Neural cell (in vitro differentiated cells): Measurements from ENCODE around the gene GRIK3. TPM values are rescaled to one million over a fixed set of nuclear protein-coding genes. Genes with fewer than 3 reads are reported as not detected.

Experiments used
- H2AFZ ChIP-seq: fragments of 200-600, 300-800 bp; sonication (generic), shearing (Covaris generic); 2 replicates; pipeline ENCODE4 v1.6.0; 2014; ENCODE audit warnings: low read depth, mild to moderate bottlenecking, antibody characterized with exemption, low read length, moderate library complexity
- H3F3A ChIP-seq: fragments of 200-600 bp; shearing (Covaris generic); 2 replicates; pipeline ENCODE4 v1.6.1; 2016; ENCODE audit warnings: mild to moderate bottlenecking, moderate library complexity, mixed read lengths, antibody characterized with exemption, low read length; ENCODE audit not compliant: insufficient read depth, poor library complexity, severe bottlenecking
- H3K27ac ChIP-seq: fragments of 200-600, 300-800 bp; sonication (generic), shearing (Covaris generic); 2 replicates; pipeline ENCODE4 v1.5.1; 2014; ENCODE audit warnings: mild to moderate bottlenecking, low read length, moderate library complexity
- H3K27me3 ChIP-seq: fragments of 300-800, 200-600 bp; sonication (generic), shearing (Covaris generic); 2 replicates; pipeline ENCODE4 v1.6.0; 2014; ENCODE audit warnings: mild to moderate bottlenecking, low read depth, low read length, moderate library complexity; ENCODE audit not compliant: insufficient read depth
- H3K36me3 ChIP-seq: fragments of 300-800, 200-600 bp; sonication (generic), shearing (Covaris generic); 2 replicates; pipeline ENCODE4 v1.5.1; 2014; ENCODE audit warnings: mild to moderate bottlenecking, antibody characterized with exemption, low read length, moderate library complexity; ENCODE audit not compliant: insufficient read depth
- H3K4me2 ChIP-seq: fragments of 300-800, 200-600 bp; sonication (generic), shearing (Covaris generic); 2 replicates; pipeline ENCODE4 v1.6.0; 2014; ENCODE audit warnings: mild to moderate bottlenecking, low read length
- H3K4me3 ChIP-seq: fragments of 300-800, 200-600 bp; sonication (generic), shearing (Covaris generic); 2 replicates; pipeline ENCODE4 v1.5.1; 2014; ENCODE audit warnings: mild to moderate bottlenecking, low read length, moderate library complexity
- H3K79me2 ChIP-seq: fragments of 200-600 bp; shearing (Covaris generic); replicated peaks from 2 replicates; pipeline ENCODE4 v1.6.0; 2014; ENCODE audit warnings: mild to moderate bottlenecking, low read length, moderate library complexity; ENCODE audit not compliant: insufficient read depth
- H3K9ac ChIP-seq: fragments of 300-800, 200-600 bp; sonication (generic), shearing (Covaris generic); 2 replicates; pipeline ENCODE4 v1.6.1; 2016; ENCODE audit warnings: mild to moderate bottlenecking, low read length, mixed read lengths
- H3K9me2 ChIP-seq: fragments of 200-600 bp; shearing (Covaris generic); 2 replicates; pipeline ENCODE4 v1.6.1; 2016; ENCODE audit warnings: mild to moderate bottlenecking, low read length, mixed read lengths; ENCODE audit not compliant: insufficient read depth
- H3K9me3 ChIP-seq: fragments of 200-600, 300-800 bp; sonication (generic), shearing (Covaris generic); 2 replicates; pipeline ENCODE4 v1.6.1; 2016; ENCODE audit warnings: mild to moderate bottlenecking, mixed run types, low read length, moderate library complexity, mixed read lengths
- H4K20me1 ChIP-seq: fragments of 200-600 bp; shearing (Covaris generic); 2 replicates; pipeline ENCODE4 v1.6.1; 2016; ENCODE audit warnings: mild to moderate bottlenecking, mixed run types; ENCODE audit not compliant: insufficient read depth
- EP300 ChIP-seq: fragments of 450-650 bp; conservative IDR thresholded peaks from 2 replicates; pipeline ENCODE4 v1.6.1; 2014; ENCODE audit warnings: antibody characterized with exemption, mild to moderate bottlenecking, moderate library complexity; ENCODE audit not compliant: poor library complexity, severe bottlenecking
- EZH2 ChIP-seq: fragments of 200-600, 300-800 bp; shearing (Covaris generic), sonication (generic); IDR thresholded peaks from 2 replicates; pipeline ENCODE4 v1.6.1; 2014; ENCODE audit warnings: antibody characterized with exemption, low read length, borderline replicate concordance, mild to moderate bottlenecking; ENCODE audit not compliant: insufficient read depth, poor library complexity, severe bottlenecking
- MXI1 ChIP-seq: fragments of 450-650 bp; conservative IDR thresholded peaks from 2 replicates; pipeline ENCODE4 v1.6.1; 2014; ENCODE audit warnings: antibody characterized with exemption, mild to moderate bottlenecking; ENCODE audit not compliant: poor library complexity, severe bottlenecking
- POLR2AphosphoS5 ChIP-seq: IDR thresholded peaks from 2 replicates; pipeline ENCODE4 v1.6.1; 2012
- RAD21 ChIP-seq: fragments of 450-650 bp; conservative IDR thresholded peaks from 2 replicates; pipeline ENCODE4 v1.6.1; 2014; ENCODE audit warnings: antibody characterized with exemption, mild to moderate bottlenecking, moderate library complexity
- SMC3 ChIP-seq: fragments of 450-650 bp; conservative IDR thresholded peaks from 2 replicates; pipeline ENCODE4 v1.6.1; 2014; ENCODE audit warnings: antibody characterized with exemption, mild to moderate bottlenecking, moderate library complexity; ENCODE audit not compliant: poor library complexity
- TAF1 ChIP-seq: IDR thresholded peaks from 2 replicates; pipeline ENCODE4 v1.6.1; 2012; ENCODE audit warnings: low read depth
- polyA plus RNA-seq: library from polyadenylated mRNA; depleted of rRNA; stranded (reverse); fragments of >200 nt; gene quantifications from 2 replicates; pipeline ENCODE4 v1.2.3, GENCODE V29; 2014
- TF ChIP-seq, protein P1 (sequence below): fragments of 450-650 bp; IDR thresholded peaks from 2 replicates; pipeline ENCODE4 v1.5.1; 2014; ENCODE audit warnings: antibody characterized with exemption, mild to moderate bottlenecking, moderate library complexity; ENCODE audit not compliant: poor library complexity, severe bottlenecking
- TF ChIP-seq, protein P2 (sequence below): IDR thresholded peaks from 2 replicates; pipeline ENCODE4 v1.6.1; 2012; ENCODE audit warnings: borderline replicate concordance

Gene GRIK3
- polyA plus RNA-seq, 1 donor from 2014 or later: 5.0 TPM

DNA sequence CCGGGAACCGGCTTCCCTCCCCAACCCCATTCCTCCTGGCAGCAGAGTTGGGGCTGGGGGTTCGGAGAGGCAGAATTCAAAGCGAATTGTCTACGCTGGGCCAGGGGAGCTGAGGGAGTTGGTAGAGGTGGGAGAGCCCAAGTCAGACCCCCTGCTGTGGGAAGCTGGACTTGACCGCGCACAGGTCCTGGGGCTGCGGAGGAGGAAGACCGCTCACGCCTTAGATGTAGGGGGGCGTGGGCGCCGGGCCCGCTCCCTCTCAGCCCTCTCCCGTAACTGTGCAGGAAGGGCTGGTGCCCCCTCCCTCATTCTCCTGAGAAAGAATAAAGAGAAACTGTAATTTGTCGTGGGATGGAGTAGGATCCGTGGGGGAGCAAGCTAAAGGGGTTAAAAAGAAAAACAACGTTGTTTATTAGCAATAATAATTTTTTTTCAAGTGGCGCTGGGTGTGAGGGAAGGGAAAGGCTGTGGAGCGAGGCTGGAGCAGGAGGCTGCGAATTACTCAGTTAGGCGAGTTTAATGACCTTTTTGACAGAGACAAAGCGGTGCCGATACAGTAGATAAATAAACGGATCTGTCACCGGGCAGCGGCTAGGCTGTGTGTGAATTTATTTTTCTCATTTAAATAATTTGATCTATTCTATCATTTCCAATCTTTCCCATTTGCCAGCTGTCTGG is 838 bp upstream of the GRIK3 start:
- Histone ChIP-seq H3K9ac (peak overlapping the region; percentile 31), H3F3A (peaks cover 3% of the 10 kb centered on the region), H3K4me2 (no peak overlapping the region), H3K4me3 (peak overlapping the region; percentile 65), H3K27ac (no peak overlapping the region), H3K9me2 (no peaks in the 10 kb centered on the region), H3K27me3 (peaks cover 59% of the 10 kb centered on the region), H3K36me3 (no peaks in the 10 kb centered on the region), H3K9me3 (no peaks in the 10 kb centered on the region), H4K20me1 (no peaks in the 10 kb centered on the region), H3K79me2 (peaks cover 17% of the 10 kb centered on the region), H2AFZ (no peak overlapping the region)
- TF ChIP-seq, protein P1, sequence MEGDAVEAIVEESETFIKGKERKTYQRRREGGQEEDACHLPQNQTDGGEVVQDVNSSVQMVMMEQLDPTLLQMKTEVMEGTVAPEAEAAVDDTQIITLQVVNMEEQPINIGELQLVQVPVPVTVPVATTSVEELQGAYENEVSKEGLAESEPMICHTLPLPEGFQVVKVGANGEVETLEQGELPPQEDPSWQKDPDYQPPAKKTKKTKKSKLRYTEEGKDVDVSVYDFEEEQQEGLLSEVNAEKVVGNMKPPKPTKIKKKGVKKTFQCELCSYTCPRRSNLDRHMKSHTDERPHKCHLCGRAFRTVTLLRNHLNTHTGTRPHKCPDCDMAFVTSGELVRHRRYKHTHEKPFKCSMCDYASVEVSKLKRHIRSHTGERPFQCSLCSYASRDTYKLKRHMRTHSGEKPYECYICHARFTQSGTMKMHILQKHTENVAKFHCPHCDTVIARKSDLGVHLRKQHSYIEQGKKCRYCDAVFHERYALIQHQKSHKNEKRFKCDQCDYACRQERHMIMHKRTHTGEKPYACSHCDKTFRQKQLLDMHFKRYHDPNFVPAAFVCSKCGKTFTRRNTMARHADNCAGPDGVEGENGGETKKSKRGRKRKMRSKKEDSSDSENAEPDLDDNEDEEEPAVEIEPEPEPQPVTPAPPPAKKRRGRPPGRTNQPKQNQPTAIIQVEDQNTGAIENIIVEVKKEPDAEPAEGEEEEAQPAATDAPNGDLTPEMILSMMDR: no peak
- TF ChIP-seq EP300 (no peak), SMC3 (no peak), POLR2AphosphoS5 (no peak), MXI1 (no peak), EZH2 (no peak), TAF1 (no peak), RAD21 (no peak)
- TF ChIP-seq, protein P2, sequence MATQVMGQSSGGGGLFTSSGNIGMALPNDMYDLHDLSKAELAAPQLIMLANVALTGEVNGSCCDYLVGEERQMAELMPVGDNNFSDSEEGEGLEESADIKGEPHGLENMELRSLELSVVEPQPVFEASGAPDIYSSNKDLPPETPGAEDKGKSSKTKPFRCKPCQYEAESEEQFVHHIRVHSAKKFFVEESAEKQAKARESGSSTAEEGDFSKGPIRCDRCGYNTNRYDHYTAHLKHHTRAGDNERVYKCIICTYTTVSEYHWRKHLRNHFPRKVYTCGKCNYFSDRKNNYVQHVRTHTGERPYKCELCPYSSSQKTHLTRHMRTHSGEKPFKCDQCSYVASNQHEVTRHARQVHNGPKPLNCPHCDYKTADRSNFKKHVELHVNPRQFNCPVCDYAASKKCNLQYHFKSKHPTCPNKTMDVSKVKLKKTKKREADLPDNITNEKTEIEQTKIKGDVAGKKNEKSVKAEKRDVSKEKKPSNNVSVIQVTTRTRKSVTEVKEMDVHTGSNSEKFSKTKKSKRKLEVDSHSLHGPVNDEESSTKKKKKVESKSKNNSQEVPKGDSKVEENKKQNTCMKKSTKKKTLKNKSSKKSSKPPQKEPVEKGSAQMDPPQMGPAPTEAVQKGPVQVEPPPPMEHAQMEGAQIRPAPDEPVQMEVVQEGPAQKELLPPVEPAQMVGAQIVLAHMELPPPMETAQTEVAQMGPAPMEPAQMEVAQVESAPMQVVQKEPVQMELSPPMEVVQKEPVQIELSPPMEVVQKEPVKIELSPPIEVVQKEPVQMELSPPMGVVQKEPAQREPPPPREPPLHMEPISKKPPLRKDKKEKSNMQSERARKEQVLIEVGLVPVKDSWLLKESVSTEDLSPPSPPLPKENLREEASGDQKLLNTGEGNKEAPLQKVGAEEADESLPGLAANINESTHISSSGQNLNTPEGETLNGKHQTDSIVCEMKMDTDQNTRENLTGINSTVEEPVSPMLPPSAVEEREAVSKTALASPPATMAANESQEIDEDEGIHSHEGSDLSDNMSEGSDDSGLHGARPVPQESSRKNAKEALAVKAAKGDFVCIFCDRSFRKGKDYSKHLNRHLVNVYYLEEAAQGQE: no peak

DNA sequence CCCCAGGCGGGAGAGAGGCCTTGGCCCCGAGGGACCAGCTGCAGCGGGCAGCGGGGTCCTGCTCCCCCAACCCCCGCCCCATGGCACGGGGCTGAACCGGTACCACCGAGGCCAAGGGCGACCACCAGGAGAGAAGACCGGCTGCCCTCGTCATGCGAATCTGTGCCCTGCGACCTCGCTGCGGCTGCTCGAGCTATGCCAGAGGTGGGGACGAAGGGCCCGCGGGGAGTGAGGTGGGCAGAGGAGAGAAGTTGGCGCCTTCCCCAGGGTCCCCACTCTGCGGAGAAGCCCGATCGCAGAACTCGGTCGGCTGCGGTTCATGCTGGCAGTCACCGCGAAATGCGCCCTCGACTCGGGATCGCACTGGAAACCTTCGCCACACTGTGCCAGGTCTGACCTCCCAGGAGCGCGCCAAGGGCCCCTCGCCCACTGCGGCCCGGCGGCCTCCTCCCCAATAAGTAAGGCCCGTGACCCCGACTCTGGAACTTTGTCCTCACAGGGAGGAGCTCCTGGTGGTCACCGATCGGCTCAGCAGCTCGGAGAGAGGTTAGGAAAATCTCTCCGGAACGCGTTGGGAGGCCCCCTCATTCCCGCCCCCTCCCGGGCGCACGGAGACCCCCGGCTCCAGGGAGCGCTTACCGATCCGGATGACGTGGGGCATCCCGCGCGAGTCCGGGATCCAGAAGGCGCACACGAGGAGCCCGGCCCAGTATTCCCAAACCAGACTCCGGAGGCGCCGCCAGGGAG is 787 bp downstream of the GRIK3 start:
- Histone ChIP-seq H3K9me3 (no peaks in the 10 kb centered on the region), H3K4me2 (peak overlapping the region; percentile 34), H3K4me3 (peak overlapping the region; percentile 75), H4K20me1 (no peaks in the 10 kb centered on the region), H3K79me2 (peaks cover 27% of the 10 kb centered on the region), H3F3A (peaks cover 3% of the 10 kb centered on the region), H3K27ac (no peak overlapping the region), H3K9ac (peak overlapping the region; percentile 56), H3K36me3 (no peaks in the 10 kb centered on the region), H3K27me3 (peaks cover 67% of the 10 kb centered on the region), H3K9me2 (no peaks in the 10 kb centered on the region), H2AFZ (no peak overlapping the region)
- TF ChIP-seq TAF1 (no peak), EZH2 (peak; percentile 56), MXI1 (no peak), EP300 (no peak), RAD21 (peak; percentile 13), SMC3 (peak; percentile 8), POLR2AphosphoS5 (peak; percentile 6)
- TF ChIP-seq, protein P2: no peak
- TF ChIP-seq, protein P1: no peak
